Measurements from ENCODE around the gene SORBS1.

DNA sequence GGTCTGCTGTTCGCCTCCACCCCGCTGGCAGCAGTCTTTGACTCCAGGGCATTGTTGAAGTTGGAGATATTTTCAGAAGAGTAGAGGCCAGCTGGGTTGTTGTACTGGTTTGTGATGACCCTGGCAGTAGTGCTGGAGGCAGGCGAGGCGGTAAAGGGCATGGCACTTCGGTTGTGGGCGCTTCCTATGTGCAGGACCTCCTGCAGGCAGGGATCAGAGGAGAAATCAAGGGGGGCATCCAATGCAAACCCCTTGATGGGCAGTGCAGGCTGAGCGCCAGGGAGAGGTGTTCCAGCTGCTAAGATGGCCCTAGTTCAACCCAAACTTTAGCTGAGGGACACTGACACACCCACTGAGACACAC is 297.3 kb downstream of the SORBS1 start:
- TF ChIP-seq POLR2A (IDR thresholded peaks at IDR 0.05) (no peak), POLR2AphosphoS5 (IDR thresholded peaks at IDR 0.05; ENCODE audit: insufficient read depth in 1 of 2, low read depth in 1 of 2) (peak in 1 of 2 donors; percentile 17)
